Muscle layer of duodenum (tissue), 2 donors: ENCODE results near the gene NLRP3.

Experiments used
- H3K27ac ChIP-seq: one replicate; pipeline ENCODE4 v1.7.0; 2013; ENCODE audit warnings: mild to moderate bottlenecking, low read length
- H3K27me3 ChIP-seq: one replicate; pipeline ENCODE4 v1.7.0; 2013; ENCODE audit warnings: low read depth, mild to moderate bottlenecking, control low read depth, low read length
- H3K36me3 ChIP-seq, 2 donors: one replicate each; pipeline ENCODE4 v1.7.0; 2013; ENCODE audit warnings: low read length in 2 of 2, control low read depth in 1 of 2, mild to moderate bottlenecking in 1 of 2; ENCODE audit not compliant: insufficient read depth in 2 of 2, control insufficient read depth in 1 of 2
- H3K4me1 ChIP-seq, 2 donors: one replicate each; pipeline ENCODE4 v1.7.0; 2013; ENCODE audit warnings: low read length in 2 of 2, mild to moderate bottlenecking in 2 of 2, control low read depth in 1 of 2, moderate library complexity in 1 of 2; ENCODE audit not compliant: insufficient read depth in 2 of 2, control insufficient read depth in 1 of 2
- H3K4me3 ChIP-seq, 2 donors: one replicate each; pipeline ENCODE4 v1.7.0; 2013; ENCODE audit warnings: low read length in 2 of 2, low read depth in 1 of 2, mild to moderate bottlenecking in 1 of 2
- H3K9me3 ChIP-seq, 2 donors: one replicate each; pipeline ENCODE4 v1.7.0; 2013; ENCODE audit warnings: low read length in 2 of 2, control low read depth in 1 of 2, mild to moderate bottlenecking in 1 of 2; ENCODE audit not compliant: control insufficient read depth in 1 of 2
- donor health status: healthy.

Gene NLRP3

DNA sequence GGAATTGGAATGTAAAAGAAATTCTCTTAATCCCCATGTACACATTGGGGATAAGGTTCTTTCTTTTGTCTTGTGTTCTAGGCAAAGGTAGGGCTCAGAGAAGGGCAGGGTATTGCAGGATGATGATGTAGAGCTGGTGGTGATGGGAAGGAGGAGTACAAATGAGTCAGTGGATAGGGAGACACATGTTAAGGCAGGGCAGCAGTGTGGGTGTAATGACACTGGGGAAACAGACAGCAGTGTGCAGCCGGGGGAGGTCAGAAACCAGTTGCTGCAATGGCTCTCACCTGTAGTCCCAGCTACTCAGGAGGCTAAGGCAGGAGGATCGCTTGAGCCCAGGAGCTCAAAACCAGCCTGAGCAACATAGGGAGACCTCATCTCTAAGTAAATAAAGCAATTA, 5.1 kb downstream of the NLRP3 start:
- H3K27ac ChIP-seq = no peak overlapping the region
- no peaks in the 10 kb centered on the region for H3K4me1 ChIP-seq

DNA sequence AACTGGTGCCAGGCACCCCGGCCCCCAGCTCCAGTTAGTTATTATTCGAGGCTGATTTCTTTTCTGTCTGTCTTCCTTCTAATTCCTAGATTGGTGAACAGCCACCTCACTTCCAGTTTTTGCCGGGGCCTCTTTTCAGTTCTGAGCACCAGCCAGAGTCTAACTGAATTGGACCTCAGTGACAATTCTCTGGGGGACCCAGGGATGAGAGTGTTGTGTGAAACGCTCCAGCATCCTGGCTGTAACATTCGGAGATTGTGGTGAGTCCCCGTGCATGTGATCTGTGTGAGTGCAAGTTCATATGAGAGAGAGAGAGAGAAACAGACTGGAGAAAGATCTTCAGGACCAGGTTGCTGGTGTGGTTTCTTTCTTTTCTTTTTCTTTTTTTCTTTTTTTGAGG, 13.5 kb downstream of the NLRP3 start:
- H3K4me1 ChIP-seq = no peaks in the 10 kb centered on the region
- no peaks in the 10 kb centered on the region for H3K36me3 ChIP-seq
- H3K27ac ChIP-seq = no peak overlapping the region
- no peaks in the 10 kb centered on the region for H3K9me3 ChIP-seq
- no peaks in the 10 kb centered on the region for H3K27me3 ChIP-seq
- H3K4me3 ChIP-seq = no peak overlapping the region

More for the DNA sequence above, 5.1 kb downstream of the NLRP3 start:
- Histone ChIP-seq H3K27me3 (no peaks in the 10 kb centered on the region), H3K36me3 (no peaks in the 10 kb centered on the region), H3K9me3 (no peaks in the 10 kb centered on the region), H3K4me3 (no peak overlapping the region)

DNA sequence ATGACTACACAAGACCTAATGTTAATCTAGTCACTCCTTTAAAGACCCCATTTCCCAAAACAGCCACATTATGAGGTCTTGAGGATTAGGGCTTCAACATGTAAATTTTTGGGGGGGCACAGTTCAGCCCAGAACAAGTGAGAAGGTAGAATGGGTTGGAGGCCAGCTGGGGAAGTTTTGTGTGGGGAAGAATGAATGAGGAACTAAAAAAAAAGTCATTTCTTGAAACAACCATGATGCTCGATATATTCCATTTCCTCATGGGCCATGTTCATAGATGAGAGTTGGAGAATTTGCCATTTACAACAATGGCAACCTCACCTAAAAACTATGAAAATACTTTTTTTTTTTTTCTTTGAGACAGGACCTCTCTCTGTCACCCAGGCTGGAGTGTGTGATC, 14.5 kb downstream of the NLRP3 start:
- no peak overlapping the region for H3K27ac ChIP-seq
- no peaks in the 10 kb centered on the region for H3K9me3 ChIP-seq
- H3K27me3 ChIP-seq = no peaks in the 10 kb centered on the region
- no peaks in the 10 kb centered on the region for H3K4me1 ChIP-seq
- H3K36me3 ChIP-seq = no peaks in the 10 kb centered on the region
- H3K4me3 ChIP-seq = no peak overlapping the region

DNA sequence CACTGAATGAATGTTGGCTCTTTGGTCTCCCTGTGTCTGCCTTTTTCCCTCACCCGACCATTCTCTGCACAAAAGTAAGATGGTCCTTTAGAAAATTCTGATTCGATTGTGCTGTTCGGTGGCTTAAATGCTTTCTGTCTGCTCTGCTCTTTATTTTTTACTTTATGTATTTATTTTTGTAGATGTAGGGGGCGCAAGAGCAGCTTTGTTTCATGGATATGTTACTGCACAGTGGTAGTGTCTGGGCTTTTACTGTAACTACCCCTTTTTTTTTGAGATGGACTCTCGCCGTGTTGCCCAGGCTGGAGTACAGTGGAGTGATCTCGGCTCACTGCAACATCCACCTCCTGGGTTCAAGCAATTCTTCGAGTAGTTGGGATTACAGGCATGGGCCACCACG, 15.7 kb downstream of the NLRP3 start:
- Histone ChIP-seq H3K4me3 (no peak overlapping the region), H3K27ac (no peak overlapping the region), H3K9me3 (no peaks in the 10 kb centered on the region), H3K36me3 (no peaks in the 10 kb centered on the region), H3K27me3 (no peaks in the 10 kb centered on the region), H3K4me1 (no peaks in the 10 kb centered on the region)

DNA sequence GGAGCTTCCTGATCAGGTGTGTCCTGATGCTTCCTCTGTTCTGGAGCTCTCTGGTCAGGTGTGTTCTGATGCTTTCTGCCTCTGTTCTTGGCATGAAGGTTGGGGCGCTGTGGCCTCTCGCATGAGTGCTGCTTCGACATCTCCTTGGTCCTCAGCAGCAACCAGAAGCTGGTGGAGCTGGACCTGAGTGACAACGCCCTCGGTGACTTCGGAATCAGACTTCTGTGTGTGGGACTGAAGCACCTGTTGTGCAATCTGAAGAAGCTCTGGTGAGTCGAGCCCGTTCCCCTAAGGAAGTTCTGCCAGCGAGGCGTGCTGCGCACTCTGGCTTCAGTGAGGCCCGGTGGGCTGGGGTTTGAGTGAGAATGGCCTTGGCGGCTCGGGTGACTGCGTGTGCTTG, 18.0 kb downstream of the NLRP3 start:
- H3K36me3 ChIP-seq = no peaks in the 10 kb centered on the region
- no peaks in the 10 kb centered on the region for H3K4me1 ChIP-seq
- no peaks in the 10 kb centered on the region for H3K9me3 ChIP-seq
- no peak overlapping the region for H3K27ac ChIP-seq
- H3K4me3 ChIP-seq = no peak overlapping the region
- H3K27me3 ChIP-seq = no peaks in the 10 kb centered on the region

DNA sequence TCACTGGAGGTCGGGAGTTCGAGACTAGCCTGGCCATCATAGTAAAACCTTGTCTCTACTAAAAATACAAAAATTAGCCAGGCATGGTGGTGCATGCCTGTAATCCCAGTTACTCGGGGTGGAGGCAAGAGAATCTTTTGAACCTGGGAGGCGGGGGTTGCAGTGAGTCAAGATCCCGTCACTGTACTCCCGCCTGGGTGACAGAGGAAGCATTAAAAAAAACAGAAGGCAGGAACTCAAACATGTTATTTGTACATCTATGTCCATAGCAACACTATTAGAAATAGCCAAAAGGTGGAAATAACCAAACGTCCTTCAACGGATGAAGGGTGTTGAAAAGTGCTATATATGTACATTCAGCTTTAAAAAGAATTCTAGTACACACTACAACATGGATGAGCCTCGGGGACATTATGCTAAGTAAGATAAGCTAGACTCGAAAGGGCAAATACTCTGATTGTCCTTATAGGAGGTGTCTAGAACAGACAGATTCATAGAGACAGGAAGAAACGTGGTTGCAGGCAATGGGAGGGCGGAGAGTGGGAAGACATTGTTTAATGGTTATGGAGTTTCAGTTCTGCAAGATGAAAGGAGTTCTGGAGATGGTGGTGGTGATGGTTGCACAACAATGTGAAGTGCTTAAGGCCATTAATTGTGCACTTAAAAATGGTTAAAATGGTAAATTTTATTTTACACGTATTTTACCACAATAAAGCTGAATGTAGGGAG, 19.2 kb downstream of the NLRP3 start:
- Histone ChIP-seq H3K4me3 (no peak overlapping the region), H3K36me3 (no peaks in the 10 kb centered on the region), H3K4me1 (no peaks in the 10 kb centered on the region), H3K9me3 (no peaks in the 10 kb centered on the region), H3K27ac (no peak overlapping the region), H3K27me3 (no peaks in the 10 kb centered on the region)

DNA sequence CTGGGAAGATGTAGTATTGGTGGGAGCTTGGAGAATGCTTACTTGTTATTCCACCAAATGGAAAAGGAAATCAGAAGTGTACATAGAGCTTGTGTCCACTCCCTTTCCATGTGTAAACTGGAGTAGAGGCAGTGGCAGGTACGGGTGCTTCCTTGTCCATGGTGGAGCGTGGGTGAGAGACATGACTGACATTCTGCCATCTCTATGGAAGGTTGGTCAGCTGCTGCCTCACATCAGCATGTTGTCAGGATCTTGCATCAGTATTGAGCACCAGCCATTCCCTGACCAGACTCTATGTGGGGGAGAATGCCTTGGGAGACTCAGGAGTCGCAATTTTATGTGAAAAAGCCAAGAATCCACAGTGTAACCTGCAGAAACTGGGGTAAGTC, 19.8 kb downstream of the NLRP3 start:
- Histone ChIP-seq H3K27ac (no peak overlapping the region), H3K4me1 (no peaks in the 10 kb centered on the region), H3K4me3 (no peak overlapping the region), H3K36me3 (no peaks in the 10 kb centered on the region), H3K9me3 (no peaks in the 10 kb centered on the region), H3K27me3 (no peaks in the 10 kb centered on the region)

DNA sequence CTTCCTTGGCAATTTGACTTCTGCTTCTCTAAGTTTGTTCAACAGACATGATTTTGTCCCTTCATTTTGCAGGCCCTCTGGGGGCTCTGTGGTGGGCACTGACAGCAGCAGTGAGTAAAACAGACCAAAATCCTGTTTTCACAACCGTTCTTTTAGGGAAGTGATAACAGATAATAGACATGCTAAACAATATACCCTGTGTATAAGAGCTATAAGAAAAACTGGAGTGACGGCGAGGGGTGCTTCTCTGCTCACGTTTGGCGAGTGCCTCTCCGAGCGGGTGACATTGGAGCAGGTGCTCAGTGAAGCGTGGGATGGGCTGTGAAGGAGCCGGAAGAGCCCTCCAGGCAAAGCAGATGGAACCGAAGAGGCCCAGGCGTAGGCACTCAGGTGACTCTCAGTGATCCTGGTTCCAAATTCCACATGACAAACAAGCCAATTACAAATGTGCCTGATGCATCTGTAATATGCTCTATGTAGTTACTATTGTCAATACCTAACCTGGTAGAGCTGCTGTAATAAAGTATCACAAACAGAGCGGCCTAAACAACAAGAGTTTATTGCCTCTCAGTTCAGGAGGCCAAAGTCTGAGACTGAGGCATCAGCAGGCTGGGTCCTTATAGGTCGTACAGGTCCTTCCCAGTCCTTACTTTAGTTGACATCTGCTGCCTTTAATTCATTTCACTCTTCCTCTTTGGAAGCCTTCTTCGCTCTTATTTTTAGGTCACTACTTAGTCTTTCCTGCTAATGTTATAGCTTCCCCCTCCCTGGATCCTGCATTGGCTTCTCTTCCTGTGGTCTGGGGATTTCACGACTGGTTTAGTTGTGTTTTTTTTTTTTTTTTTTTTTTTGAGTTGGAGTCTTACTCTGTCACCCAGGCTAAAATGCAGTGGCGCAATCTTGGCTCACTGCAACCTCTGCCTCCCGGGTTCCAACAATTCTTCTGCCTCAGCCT, 21.9 kb downstream of the NLRP3 start:
- H3K27me3 ChIP-seq = no peaks in the 10 kb centered on the region
- no peak overlapping the region for H3K27ac ChIP-seq

DNA sequence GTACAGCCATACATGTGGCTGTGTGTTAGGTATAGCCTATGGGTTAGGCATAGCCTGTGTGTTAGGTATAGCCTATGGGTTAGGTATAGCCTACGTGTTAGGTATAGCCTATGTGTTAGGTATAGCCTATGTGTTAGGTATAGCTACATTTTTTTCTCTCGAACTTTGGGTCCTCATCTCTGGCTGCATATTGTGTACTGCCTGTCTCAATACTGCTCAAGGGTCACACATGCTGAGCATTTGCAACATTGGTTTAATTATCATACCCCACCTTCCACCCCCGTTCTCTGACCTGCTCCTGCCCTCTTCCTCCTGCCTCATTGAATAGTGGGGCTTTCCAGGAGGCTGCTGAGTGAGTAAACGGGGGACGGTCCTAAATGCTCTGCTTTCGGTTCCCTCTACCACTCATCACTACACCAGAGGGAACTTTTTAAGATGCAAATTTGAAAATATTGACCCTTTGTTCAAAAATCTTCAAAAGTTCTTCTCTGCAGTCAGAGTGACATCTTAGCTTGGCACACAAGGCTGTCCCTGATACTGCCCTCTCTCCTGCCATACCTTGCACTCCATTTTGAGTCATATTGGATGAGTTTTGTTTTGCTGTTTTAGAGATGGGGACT, 24.1 kb downstream of the NLRP3 start:
- no peak overlapping the region for H3K4me3 ChIP-seq
- no peaks in the 10 kb centered on the region for H3K4me1 ChIP-seq
- H3K27ac ChIP-seq = no peak overlapping the region
- H3K27me3 ChIP-seq = no peaks in the 10 kb centered on the region
- no peaks in the 10 kb centered on the region for H3K9me3 ChIP-seq
- no peaks in the 10 kb centered on the region for H3K36me3 ChIP-seq

More for the DNA sequence above, 21.9 kb downstream of the NLRP3 start:
- no peaks in the 10 kb centered on the region for H3K36me3 ChIP-seq
- H3K4me3 ChIP-seq = no peak overlapping the region
- H3K4me1 ChIP-seq = no peaks in the 10 kb centered on the region
- no peaks in the 10 kb centered on the region for H3K9me3 ChIP-seq

DNA sequence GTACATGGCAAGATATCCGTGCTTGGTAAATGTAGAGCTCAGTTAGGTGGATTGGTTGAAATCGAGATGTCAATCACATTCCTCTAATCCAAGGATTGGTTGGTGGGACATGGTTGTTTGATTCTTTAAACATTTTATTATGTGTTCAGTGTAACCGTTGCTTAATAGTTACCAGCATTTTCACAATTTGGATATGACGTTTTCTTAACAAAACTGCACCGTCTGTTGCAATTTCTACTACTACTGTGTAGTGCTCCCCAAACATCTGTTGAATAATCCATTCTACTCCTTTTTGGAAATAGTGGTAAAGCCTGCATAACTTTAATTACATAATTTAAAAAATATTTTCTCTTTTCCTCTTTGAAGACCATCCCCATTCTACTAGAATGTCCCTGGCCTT, 25.6 kb downstream of the NLRP3 start:
- no peaks in the 10 kb centered on the region for H3K9me3 ChIP-seq
- H3K27ac ChIP-seq = no peak overlapping the region
- H3K36me3 ChIP-seq = no peaks in the 10 kb centered on the region
- H3K4me3 ChIP-seq = no peak overlapping the region
- no peaks in the 10 kb centered on the region for H3K4me1 ChIP-seq
- no peaks in the 10 kb centered on the region for H3K27me3 ChIP-seq

DNA sequence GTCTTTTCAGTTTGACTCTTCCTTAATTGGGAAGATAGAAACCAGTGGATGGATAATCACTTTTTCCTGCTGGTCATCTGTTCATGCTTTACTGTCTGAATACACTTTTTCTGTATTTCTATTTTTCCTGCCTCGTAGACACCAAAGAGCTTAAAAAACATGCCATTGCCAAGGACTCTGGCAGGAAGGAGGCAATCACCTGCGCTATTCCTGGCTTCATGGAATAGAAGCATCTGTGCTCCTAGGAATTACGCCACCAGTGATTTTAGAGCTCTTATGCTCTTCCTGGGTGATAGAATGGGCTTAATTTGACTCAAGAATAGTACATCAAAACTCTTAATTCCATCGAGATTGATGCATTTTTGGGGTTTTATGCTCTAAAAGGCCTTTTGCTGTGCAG, 26.2 kb downstream of the NLRP3 start:
- Histone ChIP-seq H3K4me3 (no peak overlapping the region), H3K27me3 (no peaks in the 10 kb centered on the region), H3K27ac (no peak overlapping the region)

More for the DNA sequence above, 26.2 kb downstream of the NLRP3 start:
- no peaks in the 10 kb centered on the region for H3K9me3 ChIP-seq
- no peaks in the 10 kb centered on the region for H3K36me3 ChIP-seq
- H3K4me1 ChIP-seq = no peaks in the 10 kb centered on the region
